HL-60/S4 treated with phorbol 12-myristate 13-acetate at 8.2 ng/mL for 4 days and 3 days (cell line): ENCODE measurements around the gene KCNK4.

Experiments
- in situ Hi-C: fragments of 300-500 bp; cut with MboI; formaldehyde crosslinking; loops from 2 replicates; pipeline ENCODE4 v1.15.0; 2022; ENCODE audit warnings: low sequenced_read_pairs

Gene KCNK4

DNA sequence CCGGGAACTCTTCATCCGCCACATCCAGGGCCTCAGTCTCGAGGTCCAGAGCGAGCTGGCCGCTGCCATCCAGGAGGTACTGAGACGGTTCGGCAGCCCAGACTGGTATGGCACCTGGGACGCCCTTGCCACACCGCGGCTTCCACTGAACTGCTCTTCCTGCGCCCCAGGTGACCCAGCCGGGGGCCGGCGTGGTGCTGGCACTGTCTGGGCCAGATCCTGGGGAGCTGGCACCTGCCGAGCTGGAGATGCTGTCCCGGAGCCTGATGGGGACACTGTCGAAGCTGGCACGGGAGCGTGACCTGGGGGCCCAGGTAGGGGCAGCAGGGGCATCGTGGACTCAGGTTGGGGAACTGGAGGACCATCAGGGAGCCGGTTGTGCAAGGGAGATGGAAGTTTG is 50.3 kb downstream of the KCNK4 start:
- in situ Hi-C loops, result loop anchor here (25.0 kb wide), 1 partner anchor 104 kb away; the partner anchor contains the start of genes DNAJC4, FKBP2, NUDT22 and PPP1R14B

DNA sequence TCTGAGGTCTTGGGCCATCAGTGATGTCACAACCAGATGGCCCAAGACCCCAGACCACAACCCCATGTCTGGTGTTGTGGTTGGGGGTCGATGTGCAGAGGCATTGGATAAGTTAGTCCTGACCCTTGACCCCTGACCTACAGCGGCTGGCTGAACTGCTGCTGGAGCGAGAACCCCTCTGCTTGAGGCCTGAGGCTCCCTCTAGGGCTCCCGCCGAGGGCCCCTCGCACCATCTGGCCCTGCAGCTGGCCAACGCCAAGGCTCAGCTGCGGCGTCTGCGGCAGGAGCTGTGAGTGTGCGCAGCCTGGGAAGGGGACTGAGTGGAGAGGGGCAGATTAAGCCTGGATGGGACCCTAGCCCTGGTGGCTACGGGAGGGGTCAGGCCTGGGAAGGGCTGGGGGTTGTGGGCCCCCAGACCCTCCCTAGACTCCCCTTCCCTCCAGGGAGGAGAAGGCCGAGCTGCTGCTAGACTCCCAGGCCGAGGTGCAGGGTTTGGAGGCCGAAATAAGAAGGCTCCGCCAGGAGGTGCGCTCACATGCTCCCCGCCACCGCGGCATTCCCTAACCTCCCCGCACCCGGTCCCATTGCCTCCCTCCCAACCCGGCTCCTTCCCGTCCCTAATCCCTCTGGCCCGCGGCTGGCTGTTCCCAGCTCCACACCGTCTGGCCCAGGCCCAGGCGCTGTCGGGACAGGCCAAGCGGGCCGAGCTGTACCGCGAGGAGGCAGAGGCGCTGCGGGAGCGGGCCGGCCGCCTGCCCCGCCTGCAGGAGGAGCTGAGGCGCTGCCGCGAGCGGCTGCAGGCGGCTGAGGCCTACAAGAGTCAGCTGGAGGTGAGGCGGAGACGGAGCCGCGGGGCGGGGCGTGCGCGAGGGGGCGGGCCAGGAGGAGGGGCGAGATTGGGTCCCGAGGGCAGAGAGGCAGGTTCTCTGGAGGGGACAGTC is 51.0 kb downstream of the KCNK4 start:
- in situ Hi-C loops, result loop anchor here (25.0 kb wide), 1 partner anchor 105 kb away; the partner anchor contains the start of genes DNAJC4, FKBP2, NUDT22 and PPP1R14B

DNA sequence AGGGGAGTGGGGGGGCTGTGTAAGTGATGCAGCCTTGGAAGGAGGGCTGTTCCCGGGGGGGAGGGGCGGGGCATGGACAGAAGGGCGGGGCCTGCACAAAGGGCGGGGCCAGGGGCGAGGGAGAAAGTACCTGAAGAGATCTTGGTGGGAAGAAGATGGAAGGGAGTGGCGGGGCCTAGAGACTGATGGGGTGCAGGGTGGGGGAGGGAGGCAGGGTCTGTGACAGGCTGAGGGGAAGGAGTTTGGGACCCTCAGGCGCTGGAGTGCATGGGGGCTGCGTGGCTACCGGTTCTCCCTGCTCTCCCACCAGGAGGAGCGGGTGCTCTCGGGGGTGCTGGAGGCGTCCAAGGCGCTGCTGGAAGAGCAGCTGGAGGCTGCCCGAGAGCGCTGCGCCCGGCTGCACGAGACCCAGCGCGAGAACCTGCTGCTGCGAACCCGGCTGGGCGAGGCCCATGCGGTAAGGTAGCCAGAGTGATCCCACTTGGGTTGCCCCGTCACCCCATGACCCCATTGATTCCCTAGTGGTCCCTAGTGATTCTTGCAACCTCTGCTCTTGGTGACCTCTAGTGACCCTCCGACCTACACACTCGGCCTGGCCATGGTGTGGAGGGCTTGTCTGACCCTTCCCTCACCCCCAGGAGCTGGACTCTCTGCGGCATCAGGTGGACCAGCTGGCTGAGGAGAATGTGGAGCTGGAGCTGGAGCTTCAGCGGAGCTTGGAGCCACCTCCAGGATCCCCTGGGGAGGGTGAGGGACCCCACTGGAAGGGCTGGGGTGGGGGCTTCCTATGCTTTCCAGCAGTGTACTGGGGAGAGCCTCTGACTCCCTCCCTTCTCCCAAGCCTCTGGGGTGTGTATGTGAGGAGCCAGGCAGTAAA is 52.0 kb downstream of the KCNK4 start:
- in situ Hi-C loops, result loop anchor here (25.0 kb wide), 1 partner anchor 106 kb away; the partner anchor contains the start of genes DNAJC4, FKBP2, NUDT22 and PPP1R14B

DNA sequence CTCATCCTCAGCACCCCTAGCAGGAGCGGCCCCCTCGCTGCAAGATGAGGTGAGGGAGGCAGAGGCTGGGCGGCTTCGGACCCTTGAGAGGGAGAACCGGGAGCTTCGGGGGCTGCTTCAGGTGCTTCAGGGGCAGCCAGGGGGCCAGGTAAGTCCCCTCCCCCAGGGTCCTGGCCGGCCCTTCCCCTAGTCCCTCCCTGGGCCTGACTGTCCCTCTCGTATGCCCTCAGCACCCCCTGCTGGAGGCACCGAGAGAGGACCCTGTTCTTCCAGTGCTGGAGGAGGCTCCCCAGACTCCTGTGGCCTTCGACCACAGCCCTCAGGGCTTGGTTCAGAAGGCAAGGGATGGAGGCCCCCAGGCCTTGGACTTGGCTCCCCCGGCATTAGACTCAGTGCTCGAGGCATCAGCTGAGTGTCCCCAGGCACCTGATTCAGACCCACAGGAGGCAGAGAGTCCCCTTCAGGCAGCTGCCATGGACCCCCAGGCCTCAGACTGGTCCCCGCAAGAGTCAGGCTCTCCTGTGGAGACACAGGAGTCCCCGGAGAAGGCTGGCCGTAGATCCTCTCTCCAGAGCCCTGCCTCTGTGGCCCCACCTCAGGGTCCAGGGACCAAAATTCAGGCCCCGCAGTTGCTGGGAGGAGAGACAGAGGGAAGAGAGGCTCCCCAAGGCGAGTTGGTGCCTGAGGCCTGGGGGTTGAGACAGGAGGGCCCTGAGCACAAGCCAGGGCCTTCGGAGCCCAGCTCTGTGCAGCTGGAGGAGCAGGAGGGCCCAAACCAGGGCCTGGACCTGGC is 52.9 kb downstream of the KCNK4 start:
- in situ Hi-C loops, result loop anchor here (25.0 kb wide), 1 partner anchor 107 kb away; the partner anchor contains the start of genes DNAJC4, FKBP2, NUDT22 and PPP1R14B

DNA sequence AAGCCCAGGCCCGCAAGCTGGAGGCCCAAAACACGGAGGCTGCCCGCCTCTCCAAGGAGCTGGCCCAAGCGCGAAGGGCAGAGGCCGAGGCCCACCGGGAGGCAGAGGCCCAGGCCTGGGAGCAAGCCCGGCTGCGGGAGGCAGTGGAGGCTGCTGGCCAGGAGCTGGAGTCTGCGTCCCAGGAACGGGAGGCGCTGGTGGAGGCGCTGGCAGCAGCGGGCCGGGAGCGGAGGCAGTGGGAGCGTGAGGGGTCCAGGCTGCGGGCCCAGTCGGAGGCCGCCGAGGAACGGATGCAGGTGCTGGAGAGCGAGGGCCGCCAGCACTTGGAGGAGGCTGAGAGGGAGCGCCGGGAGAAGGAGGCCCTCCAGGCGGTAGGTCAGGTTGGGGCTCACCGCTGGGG is 53.7 kb downstream of the KCNK4 start:
- in situ Hi-C loops, result loop anchor here (25.0 kb wide), 1 partner anchor 107 kb away; the partner anchor contains the start of genes DNAJC4, FKBP2, NUDT22 and PPP1R14B

DNA sequence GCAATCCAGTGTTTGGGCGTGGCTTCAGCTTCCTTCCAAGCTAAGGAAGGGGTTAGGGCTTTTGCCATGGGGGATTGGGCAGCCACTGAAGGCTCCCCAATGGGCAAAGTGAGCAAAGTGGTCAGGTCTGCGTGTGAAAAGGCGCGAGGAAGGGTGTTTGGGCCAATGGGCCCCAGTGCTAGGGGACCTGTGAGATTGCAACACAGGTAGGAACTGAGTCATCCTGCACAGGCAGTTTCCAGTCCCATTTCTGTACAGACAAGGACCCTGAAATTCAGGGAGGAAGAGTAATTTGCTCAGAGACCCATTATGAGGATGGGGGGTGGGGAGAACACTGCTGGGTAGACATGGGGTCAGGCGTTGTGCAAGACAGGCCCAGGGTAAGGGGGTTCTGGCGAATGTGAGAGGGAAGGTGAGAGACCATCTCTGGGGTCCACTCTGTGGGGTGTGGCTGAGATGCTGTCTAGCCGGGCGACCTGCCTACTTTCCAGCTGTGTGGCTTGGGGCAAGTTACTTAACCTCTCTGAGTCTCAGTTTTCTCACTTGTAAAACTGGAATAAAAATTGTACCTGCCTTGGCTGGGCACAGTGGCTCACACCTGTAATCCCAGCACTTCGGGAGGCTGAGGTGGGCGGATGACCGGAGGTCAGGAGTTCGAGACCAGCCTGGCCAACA is 56.2 kb downstream of the KCNK4 start:
- in situ Hi-C loops, result loop anchor here (25.0 kb wide), 1 partner anchor 110 kb away; the partner anchor contains the start of genes DNAJC4, FKBP2, NUDT22 and PPP1R14B

DNA sequence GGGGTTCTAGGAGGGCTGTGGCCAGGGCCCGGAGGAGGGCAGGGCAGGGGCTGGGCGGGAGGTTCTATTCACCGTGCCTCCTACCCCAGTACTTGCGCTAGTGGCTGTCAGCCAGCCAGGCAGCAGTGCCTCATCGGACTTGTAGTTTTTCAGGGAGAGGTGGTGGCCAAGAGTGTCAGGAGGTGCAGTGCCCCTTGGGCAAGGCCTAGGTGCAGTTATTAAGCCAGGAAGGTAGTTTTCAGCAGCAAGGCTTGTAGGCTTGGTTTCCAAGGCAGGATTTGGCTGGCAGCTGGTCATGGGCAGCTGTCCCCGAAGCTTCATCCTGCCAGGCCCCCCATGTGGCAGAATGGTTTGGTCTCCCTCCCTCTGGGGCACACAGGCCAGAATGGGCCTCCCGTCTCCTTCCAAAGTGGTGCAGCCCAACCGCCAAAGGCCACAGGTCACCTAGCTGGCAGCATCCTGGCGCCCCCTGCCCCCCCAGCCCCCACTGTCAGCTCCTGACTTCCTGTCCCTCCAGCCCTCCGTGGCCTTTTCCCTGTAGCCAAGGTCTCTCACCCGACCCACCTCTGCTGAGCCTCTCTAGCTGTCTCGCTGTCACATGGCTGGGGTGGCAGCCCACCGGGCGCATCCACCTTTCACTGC is 57.4 kb downstream of the KCNK4 start:
- in situ Hi-C loops, result loop anchor here (25.0 kb wide), 1 partner anchor 111 kb away; the partner anchor contains the start of genes DNAJC4, FKBP2, NUDT22 and PPP1R14B

DNA sequence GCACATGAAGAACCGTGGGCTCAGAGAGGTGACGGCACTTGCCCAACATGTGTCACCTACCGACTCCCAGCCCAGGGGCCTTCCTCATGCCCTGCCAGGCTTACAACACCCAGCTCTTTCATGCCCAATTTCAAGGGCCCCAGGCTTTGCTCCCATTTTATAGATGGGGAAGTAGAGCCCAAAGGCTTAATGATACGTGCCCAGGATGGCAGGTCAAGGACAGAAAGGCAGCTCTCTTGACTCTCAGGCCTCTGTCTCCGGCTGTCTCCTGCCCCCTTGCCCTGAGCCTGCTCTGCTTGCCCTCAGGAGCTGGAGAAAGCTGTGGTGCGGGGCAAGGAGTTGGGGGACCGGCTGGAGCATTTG is 57.9 kb downstream of the KCNK4 start:
- in situ Hi-C loops, result loop anchor here (25.0 kb wide), 1 partner anchor 112 kb away; the partner anchor contains the start of genes DNAJC4, FKBP2, NUDT22 and PPP1R14B

DNA sequence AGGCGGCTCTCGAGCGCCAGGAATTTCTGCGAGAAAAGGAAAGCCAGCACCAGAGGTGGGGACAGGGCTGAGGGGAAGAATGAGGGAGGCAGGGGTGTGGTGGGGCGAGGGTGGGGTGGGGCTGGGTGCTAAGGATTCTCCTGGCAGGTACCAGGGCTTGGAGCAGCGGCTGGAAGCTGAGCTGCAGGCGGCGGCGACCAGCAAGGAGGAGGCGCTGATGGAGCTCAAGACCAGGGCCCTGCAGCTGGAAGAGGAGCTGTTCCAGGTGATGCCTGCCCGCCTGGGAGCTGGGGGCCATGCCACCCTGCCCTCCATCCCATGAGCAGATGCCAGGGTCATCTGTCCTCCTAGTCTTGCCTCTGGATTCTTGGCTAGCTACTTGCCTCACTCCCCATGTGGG is 58.3 kb downstream of the KCNK4 start:
- in situ Hi-C loops, result loop anchor here (25.0 kb wide), 1 partner anchor 112 kb away; the partner anchor contains the start of genes DNAJC4, FKBP2, NUDT22 and PPP1R14B
